Liver (tissue), 9 donors: ENCODE data around the gene GPR132. TPM values are rescaled to one million over a fixed set of nuclear protein-coding genes. Genes with fewer than 3 reads are reported as not detected.

Experiments
- DNase-seq: peaks from one replicate; pipeline ENCODE4 v3.0.0-alpha.2; 2017; ENCODE audit warnings: low spot score
- H3K27ac ChIP-seq, 2 donors: one replicate each; pipeline ENCODE4 v1.7.0; 2013; ENCODE audit warnings: inconsistent platforms in 2 of 2, low read length in 2 of 2, control low read depth in 1 of 2, low read depth in 1 of 2, mild to moderate bottlenecking in 1 of 2
- H3K27me3 ChIP-seq, 4 donors: one replicate each; pipeline versions ENCODE4 v1.6.1 to v1.7.0; 2013; ENCODE audit warnings: low read length in 3 of 4, inconsistent platforms in 1 of 4, mild to moderate bottlenecking in 1 of 4, moderate library complexity in 1 of 4; ENCODE audit not compliant: control insufficient read depth in 4 of 4, insufficient read depth in 4 of 4
- H3K36me3 ChIP-seq, 4 donors: one replicate each; pipeline versions ENCODE4 v1.6.1 to v1.7.0; 2013; ENCODE audit warnings: low read length in 3 of 4, mild to moderate bottlenecking in 3 of 4, low read depth in 1 of 4, moderate library complexity in 1 of 4; ENCODE audit not compliant: control insufficient read depth in 4 of 4, insufficient read depth in 3 of 4
- H3K4me1 ChIP-seq, 4 donors: one replicate each; pipeline versions ENCODE4 v1.6.1 to v1.7.0; 2013; ENCODE audit warnings: low read length in 3 of 4, mild to moderate bottlenecking in 3 of 4, moderate library complexity in 1 of 4; ENCODE audit not compliant: control insufficient read depth in 4 of 4, insufficient read depth in 4 of 4
- H3K4me3 ChIP-seq, 3 donors: one replicate each; pipeline versions ENCODE4 v1.6.1 to v1.7.0; 2013; ENCODE audit warnings: low read length in 3 of 3, control low read depth in 1 of 3, low read depth in 1 of 3, mild to moderate bottlenecking in 1 of 3
- H3K9ac ChIP-seq, 2 donors: one replicate each; pipeline ENCODE4 v1.7.0; 2013; ENCODE audit warnings: low read length in 2 of 2, mild to moderate bottlenecking in 2 of 2, moderate library complexity in 2 of 2, control low read depth in 1 of 2, low read depth in 1 of 2
- H3K9me3 ChIP-seq, 4 donors: one replicate each; pipeline versions ENCODE4 v1.6.1 to v1.7.0; 2013; ENCODE audit warnings: low read length in 3 of 4; ENCODE audit not compliant: control insufficient read depth in 4 of 4
- ATF3 ChIP-seq: IDR thresholded peaks from 2 replicates; pipeline ENCODE4 v1.6.1; 2016; ENCODE audit warnings: antibody characterized with exemption
- CTCF ChIP-seq: fragments of 150-350 bp; IDR thresholded peaks from 2 replicates; pipeline ENCODE4 v1.5.1; 2017; ENCODE audit warnings: improper control_type of control experiment, low read depth, low read length; ENCODE audit not compliant: missing input control
- FOXA2 ChIP-seq: IDR thresholded peaks from 2 replicates; pipeline ENCODE4 v1.6.1; 2016; ENCODE audit warnings: antibody characterized with exemption
- GABPA ChIP-seq, 2 donors: IDR thresholded peaks in 1 of 2; conservative IDR thresholded peaks in 1 of 2; 2 replicates each; pipeline ENCODE4 v1.6.1; 2016; ENCODE audit warnings: antibody characterized with exemption in 2 of 2, mild to moderate bottlenecking in 1 of 2, moderate library complexity in 1 of 2
- HNF4A ChIP-seq, 2 donors: conservative IDR thresholded peaks; 2 replicates each; pipeline ENCODE4 v1.6.1; 2016; ENCODE audit warnings: antibody characterized with exemption in 2 of 2, mild to moderate bottlenecking in 2 of 2
- HNF4G ChIP-seq: IDR thresholded peaks from 2 replicates; pipeline ENCODE4 v1.6.1; 2016; ENCODE audit warnings: antibody characterized with exemption
- JUND ChIP-seq, 2 donors: IDR thresholded peaks; 2 replicates each; pipeline ENCODE4 v1.6.1; 2016; ENCODE audit warnings: antibody characterized with exemption in 2 of 2
- NR2F2 ChIP-seq: IDR thresholded peaks from 2 replicates; pipeline ENCODE4 v1.6.1; 2016; ENCODE audit warnings: antibody characterized with exemption
- RAD21 ChIP-seq, 2 donors: IDR thresholded peaks; 2 replicates each; pipeline ENCODE4 v1.6.1; 2016; ENCODE audit warnings: antibody characterized with exemption in 2 of 2, mild to moderate bottlenecking in 2 of 2
- RXRA ChIP-seq, 2 donors: IDR thresholded peaks; 2 replicates each; pipeline ENCODE4 v1.6.1; 2017 to 2018; ENCODE audit warnings: antibody characterized with exemption in 2 of 2, mild to moderate bottlenecking in 1 of 2
- SP1 ChIP-seq: IDR thresholded peaks from 2 replicates; pipeline ENCODE4 v1.6.1; 2018; ENCODE audit warnings: antibody characterized with exemption, mild to moderate bottlenecking
- TAF1 ChIP-seq: conservative IDR thresholded peaks from 2 replicates; pipeline ENCODE4 v1.6.1; 2016; ENCODE audit warnings: antibody characterized with exemption, mild to moderate bottlenecking
- YY1 ChIP-seq: IDR thresholded peaks from 2 replicates; pipeline ENCODE4 v1.6.1; 2016; ENCODE audit warnings: antibody characterized with exemption, mild to moderate bottlenecking
- WGBS: extraction: QIAGEN DNeasy Blood & Tissue Kit; methylation state at CpG from one replicate; pipeline ENCODE4 v1.1.7; 2013; 5-methylcytosine and 5-hydroxymethylcytosine counted together
- polyA plus RNA-seq, 2 donors: library from polyadenylated mRNA; stranded (reverse) in 1 of 2; unstranded in 1 of 2; fragments of 200-250 nt in 1 of 2; fragments of >200 nt in 1 of 2; fragmentation: Nextera tagmentation in 1 of 2; extraction: Ambion mirVana in 1 of 2; gene quantifications; one replicate each; pipeline versions ENCODE4 v1.2.1 to v1.2.3, GENCODE V29; 2013 to 2015
- total RNA-seq, 2 donors: library from RNA; depleted of rRNA; stranded (reverse); fragments of >200 nt; gene quantifications; one replicate each; pipeline ENCODE4 v1.2.3, GENCODE V29; 2014
- TF ChIP-seq, protein P1 (sequence below): IDR thresholded peaks from 2 replicates; pipeline ENCODE4 v1.6.1; 2016; ENCODE audit warnings: antibody characterized with exemption
- donor health status: healthy.
- donor health status: healthy.
- donor health status: healthy.
- donor health status: healthy.
- donor health status: healthy.

Gene GPR132
- total and polyA plus RNA-seq, 4 donors: 0.32 to 1.2 (median 0.75) TPM

- Histone ChIP-seq H3K9me3 (no peaks in the 10 kb centered on the region), H3K4me1 (peaks cover 21 to 42% (median 29%) of the 10 kb centered on the region in 4 donors), H3K36me3 (no peaks in the 10 kb centered on the region), H3K9ac (no peak overlapping the region), H3K4me3 (peak overlapping the region in 1 of 3 donors; percentile 28), H3K27ac (no peak overlapping the region), H3K27me3 (no peaks in the 10 kb centered on the region)
- 3% methylated on average over 60 of the region's 60 CpGs for WGBS
- TF ChIP-seq CTCF (no peak), HNF4A (conservative IDR thresholded peaks at IDR 0.05) (no peak), NR2F2 (no peak)
- DNase-seq: no peak
These were observed 22.2 kb upstream of the GPR132 start for GRCh38 chr14:105087308-105087962.

- Histone ChIP-seq H3K4me3 (peak overlapping the region in 1 of 3 donors; percentile 28), H3K4me1 (peaks cover 17 to 37% (median 23%) of the 10 kb centered on the region in 4 donors), H3K27me3 (no peaks in the 10 kb centered on the region), H3K9ac (no peak overlapping the region), H3K9me3 (no peaks in the 10 kb centered on the region), H3K36me3 (no peaks in the 10 kb centered on the region), H3K27ac (no peak overlapping the region)
- 1% methylated on average over 45 of the region's 45 CpGs for WGBS
- TF ChIP-seq RAD21 (IDR thresholded peaks at IDR 0.05) (peak; percentile 44 to 75), YY1 (no peak), HNF4G (no peak), TAF1 (no peak), JUND (IDR thresholded peaks at IDR 0.05) (no peak), CTCF (peak; percentile 68), GABPA (IDR thresholded peaks at IDR 0.05 in 1 of 2, conservative IDR thresholded peaks at IDR 0.05 in 1 of 2) (no peak), FOXA2 (no peak)
- DNase-seq: peak; percentile 68
These were observed 21.6 kb upstream of the GPR132 start for GRCh38 chr14:105086833-105087307.

GRCh38 chr14:105085766-105086165 is 20.5 kb upstream of the GPR132 start:
- no peaks in the 10 kb centered on the region for H3K27me3 ChIP-seq
- H3K4me1 ChIP-seq: peaks cover 10 to 26% (median 14%) of the 10 kb centered on the region in 4 donors
- 71% methylated on average over 5 of the region's 5 CpGs for WGBS
- H3K9me3 ChIP-seq: no peaks in the 10 kb centered on the region
- TF ChIP-seq FOXA2 (no peak), GABPA (IDR thresholded peaks at IDR 0.05 in 1 of 2, conservative IDR thresholded peaks at IDR 0.05 in 1 of 2) (no peak), RXRA (IDR thresholded peaks at IDR 0.05) (no peak), TAF1 (no peak), ATF3 (no peak), SP1 (no peak)
- TF ChIP-seq, protein P1, sequence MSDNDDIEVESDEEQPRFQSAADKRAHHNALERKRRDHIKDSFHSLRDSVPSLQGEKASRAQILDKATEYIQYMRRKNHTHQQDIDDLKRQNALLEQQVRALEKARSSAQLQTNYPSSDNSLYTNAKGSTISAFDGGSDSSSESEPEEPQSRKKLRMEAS: no peak
- no peak overlapping the region for H3K4me3 ChIP-seq
- no peak for DNase-seq
- H3K36me3 ChIP-seq: no peaks in the 10 kb centered on the region
- no peak overlapping the region for H3K9ac ChIP-seq
- H3K27ac ChIP-seq: no peak overlapping the region
